GM18526 (cell line): Measurements from ENCODE around the gene PI16.

ENCODE experiments used
- POLR2A ChIP-seq: IDR thresholded peaks from 3 replicates; pipeline ENCODE4 v1.6.1; 2011; ENCODE audit not compliant: insufficient read length; ENCODE audit errors: extremely low read depth

Gene PI16

GRCh38 chr6:36964908-36965307, 10.4 kb downstream of the PI16 start:
- no peak for TF ChIP-seq POLR2A

GRCh38 chr6:36967301-36967700, 12.8 kb downstream of the PI16 start:
- no peak for TF ChIP-seq POLR2A

DNA sequence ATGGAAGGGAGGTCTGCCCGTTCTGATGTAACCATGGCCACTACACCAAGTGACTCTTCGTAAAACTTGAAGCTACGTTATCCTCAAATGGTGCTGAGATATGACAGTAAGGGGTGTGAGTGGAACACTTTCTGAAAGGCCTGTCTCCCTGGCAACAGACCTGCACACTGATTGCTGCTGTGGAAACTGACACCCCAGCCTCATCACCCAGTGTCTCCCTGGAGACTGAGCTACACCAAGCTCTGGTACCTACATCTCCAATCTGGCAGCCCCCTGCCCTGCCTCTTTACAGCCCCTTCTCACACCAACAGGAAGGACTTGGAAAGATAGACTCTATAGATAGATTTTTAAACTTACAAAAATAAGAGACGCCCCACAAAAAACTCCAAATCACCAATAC, 13.2 kb downstream of the PI16 start:
- no peak for TF ChIP-seq POLR2A

DNA sequence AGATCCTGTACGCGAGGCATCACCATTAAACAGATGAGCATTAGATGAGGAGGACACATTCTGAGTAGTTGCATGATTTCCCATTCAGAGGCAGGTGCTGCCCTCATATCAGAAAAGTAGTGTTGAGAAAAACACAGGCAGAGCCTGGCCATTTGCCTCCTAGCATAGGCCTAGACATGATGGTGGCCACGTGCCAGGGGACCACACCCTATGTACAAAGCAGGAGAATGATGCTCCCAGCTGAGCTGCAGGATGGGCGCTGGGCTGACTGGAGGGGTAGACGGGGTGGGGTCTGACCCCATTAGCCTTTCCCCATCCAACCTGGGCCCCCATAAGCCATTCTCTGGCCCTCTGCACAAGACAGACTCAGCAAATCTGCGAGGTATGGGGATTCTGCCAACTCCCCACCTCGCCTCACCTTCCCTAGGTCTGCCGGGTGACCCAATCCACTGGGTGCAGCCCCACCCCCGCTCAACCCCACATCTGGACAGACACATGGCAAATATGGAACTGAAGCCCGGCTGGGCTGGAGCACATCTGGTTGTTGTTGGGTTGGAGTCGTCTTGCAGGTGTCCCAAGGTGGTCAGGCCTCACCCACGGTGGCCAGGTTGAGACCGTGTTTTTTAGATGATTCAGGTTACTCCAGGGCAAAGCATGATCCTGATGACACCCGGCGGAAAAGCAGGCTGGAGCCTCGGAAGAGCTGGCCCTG, 13.9 kb downstream of the PI16 start:
- TF ChIP-seq POLR2A: no peak

DNA sequence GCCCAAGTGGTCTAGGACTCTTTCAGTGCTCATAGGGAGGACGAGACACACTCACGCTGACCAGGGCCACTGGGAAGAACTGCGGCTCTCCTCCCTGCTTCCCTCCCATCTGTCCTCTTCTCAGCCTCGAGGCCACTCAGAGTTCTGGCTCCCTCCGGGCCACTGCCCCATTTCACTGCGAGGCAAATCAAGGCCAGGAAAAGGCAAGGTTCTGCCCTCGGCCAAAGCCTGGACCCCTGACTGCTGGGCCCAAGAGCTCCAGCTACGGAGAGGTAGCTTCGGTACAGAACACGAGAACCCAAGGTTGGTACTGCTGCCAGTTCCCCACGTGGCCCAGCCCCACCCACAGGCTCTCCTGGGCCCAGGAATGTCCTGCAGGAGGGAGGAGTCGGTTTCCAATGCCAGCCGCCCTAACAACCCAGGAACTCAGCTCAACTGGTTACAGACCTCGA, 14.7 kb downstream of the PI16 start:
- no peak for TF ChIP-seq POLR2A

GRCh38 chr6:36969988-36970891, 15.7 kb downstream of the PI16 start:
- TF ChIP-seq POLR2A: no peak

DNA sequence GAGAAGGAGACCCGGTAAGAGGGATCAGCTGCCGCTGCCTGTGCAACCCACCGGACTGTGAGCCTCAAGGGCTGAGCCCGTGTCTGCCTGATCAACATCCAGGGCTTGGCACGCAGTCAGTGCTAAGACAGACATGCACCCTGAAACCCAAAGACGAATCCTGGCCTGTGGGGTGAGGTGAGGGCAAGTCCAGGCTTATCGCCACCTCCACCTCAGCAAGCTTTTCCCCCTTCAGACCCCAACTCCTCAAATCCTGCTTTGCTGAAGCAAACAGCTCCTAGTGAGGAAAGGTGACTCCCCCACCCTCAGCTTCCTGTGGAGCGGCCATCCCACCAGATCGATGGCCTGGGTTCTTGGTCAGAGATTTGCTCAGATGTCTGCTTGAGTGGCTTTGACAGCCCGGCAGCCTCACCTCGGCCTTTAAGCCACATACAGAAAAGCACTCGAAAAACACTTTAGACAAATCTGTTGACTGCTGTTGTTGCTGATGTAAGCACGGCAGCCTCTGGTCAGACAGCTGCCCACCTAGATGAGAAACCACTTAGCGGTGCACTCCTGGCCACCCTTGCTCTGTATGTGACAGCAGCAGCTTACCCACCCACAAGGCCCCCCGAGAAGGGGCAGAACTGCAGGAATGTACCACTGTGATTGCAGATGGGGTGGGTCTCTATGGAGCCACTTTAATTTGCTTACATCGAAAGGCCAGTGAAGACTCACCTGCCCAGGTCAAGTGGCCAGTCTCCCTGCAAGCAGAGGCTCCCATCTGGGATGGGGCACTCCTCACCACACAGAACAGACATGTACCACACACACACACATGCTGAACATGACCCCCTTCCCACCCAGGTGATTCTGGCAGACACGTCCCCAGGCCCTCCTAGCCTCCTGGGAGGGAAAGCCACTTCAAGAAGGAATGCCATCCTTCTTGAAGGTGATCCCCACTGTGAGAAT, 16.6 kb downstream of the PI16 start:
- TF ChIP-seq POLR2A: no peak

DNA sequence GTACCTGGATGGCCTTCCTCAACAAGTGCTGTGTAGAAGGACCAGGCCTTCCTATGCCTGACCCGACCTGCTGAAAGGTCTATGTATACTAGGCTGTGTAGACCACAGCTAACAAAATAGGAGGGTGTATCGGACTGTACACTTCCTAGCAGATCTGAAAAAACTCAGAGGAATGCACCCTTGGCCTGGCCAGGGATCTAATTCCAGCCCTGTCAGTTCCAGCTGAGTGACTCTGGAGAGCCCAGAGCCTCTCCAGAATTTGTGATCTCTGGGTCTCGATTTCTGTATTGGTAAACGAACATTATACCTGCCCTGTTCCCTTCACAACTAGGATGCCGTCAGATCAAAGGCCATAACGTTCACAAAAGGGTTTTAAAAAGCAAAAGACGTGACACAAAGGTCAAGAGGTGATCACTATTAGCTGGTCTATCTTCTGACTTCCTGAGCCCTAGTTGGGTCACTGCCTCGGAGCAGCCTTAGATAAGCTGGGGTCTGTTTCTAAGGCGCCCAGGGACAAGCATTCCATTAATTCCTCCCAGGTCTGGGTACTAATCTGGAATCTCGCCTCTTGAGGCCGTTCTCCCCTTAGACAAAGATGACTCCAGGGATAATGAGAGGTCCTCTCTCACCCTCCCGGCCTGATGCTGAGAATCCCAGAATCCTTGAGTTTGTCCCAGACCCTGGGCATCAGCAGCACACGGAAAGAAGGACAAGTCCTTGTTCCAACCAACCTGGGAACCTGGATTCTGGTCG, 17.6 kb downstream of the PI16 start:
- no peak for TF ChIP-seq POLR2A

DNA sequence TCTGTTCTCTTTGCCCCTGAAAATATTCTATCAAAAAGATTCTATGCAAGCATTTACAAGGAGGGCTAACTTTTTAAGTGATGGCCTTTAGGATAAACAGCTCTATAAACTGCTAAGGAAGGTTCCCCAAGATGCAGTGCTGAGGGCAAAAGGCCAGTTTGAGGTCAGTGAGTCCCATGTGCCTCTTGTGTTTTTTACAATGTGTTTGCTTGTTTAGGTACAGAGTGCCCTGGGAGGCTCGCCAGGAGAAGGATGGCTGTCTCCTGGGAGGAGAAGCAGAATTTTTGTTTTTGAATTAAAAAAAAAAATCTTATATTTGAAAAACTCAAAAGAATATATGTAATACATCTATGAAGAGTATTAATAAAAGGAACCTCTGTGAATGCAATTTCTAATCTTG, 18.7 kb downstream of the PI16 start:
- no peak for TF ChIP-seq POLR2A

DNA sequence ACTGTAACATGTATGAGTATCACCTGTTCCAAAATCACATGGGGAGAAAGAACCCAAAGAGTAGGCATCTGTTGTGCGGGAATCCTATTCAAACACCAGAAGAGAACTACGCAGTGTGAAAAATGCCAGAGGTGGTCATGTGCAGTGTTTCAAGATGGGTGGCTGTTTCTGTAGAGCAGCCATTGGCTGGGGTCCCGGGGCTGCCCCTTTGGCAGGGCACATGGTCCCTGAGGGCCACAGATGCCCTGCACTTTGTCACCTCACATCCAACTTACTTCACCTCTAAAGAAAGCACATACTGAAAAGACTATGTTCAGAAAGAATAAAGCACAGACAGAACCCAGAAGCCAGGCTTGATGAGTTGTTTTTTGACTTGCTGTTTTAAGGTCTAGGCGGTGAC, 19.1 kb downstream of the PI16 start:
- TF ChIP-seq POLR2A: no peak

- TF ChIP-seq POLR2A: no peak
These were observed 20.9 kb downstream of the PI16 start for GRCh38 chr6:36975231-36976006.

DNA sequence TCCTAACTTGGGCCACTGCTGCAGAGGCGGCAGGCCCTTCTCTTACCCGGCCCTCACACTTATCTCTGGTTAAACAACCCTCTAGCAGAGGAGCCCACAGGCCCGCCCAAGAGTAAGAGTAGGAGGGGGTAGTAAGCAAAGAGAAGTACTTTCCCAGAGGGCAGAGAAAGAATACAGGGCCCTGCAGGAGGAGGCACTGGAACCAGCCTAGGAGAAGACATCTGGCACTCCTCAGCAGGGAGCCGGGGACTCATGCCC, 21.4 kb downstream of the PI16 start:
- TF ChIP-seq POLR2A: no peak

DNA sequence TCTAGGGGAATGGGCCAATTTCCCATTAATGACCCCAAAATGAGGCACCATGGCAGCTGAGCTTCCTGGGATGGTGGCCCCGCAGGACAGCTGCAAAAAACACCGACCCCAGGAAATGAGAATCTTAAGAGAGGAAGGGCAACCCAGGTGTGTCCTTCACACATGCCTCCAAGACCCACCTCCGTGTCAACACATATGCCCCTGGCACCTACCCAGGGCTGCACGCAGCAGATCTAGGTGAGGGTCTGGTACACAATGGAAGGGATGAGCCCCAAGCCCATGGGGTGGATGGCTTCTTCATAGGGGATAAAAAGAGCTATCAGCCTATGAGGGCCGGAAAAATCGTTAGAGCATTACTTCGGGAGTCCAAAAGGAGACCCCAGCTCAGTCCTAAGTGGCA, 22.0 kb downstream of the PI16 start:
- TF ChIP-seq POLR2A: no peak

DNA sequence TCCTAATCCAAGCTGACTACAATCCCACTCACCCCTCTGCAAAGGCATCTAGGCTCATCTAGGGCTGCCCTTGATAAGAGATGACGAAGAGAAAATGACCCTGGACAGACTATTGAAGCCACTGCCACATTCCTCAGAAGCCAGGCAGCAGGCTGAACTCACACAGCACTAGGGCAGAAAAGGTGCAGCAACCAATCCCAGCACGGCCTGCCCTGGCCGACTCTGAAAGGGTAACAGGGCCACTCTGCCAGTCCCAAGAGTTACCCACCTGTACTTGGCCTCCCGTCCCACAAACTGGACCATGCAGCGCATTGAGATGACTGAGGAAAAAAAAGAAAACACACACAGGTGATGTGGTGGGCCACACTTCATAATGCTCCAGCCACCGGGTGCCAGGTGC, 22.4 kb downstream of the PI16 start:
- TF ChIP-seq POLR2A: no peak

GRCh38 chr6:36977470-36977941, 23.0 kb downstream of the PI16 start:
- TF ChIP-seq POLR2A: no peak
